Stimulated activated effector memory CD8-positive, alpha-beta T cell treated with anti-CD3 and anti-CD28 coated beads, Interleukin-12 subunit alpha, Interleukin-12 subunit beta, amount 100 ng/mL, for 72 hours (primary cell): ENCODE measurements around the gene GRK5.
"Not testable (repeated sequence)": the region's sequence is repeated elsewhere in the genome, so short reads cannot be mapped to it uniquely, and the experiment has no call there.

Experiments used
- ATAC-seq: fragments of 150-1000 bp; cut with Tn5 transposase; 2 replicates; pipeline ENCODE4 v1.10.0; 2021
- DNase-seq, 2 donors: peaks; one replicate each; pipeline ENCODE4 v3.0.0; 2021 to 2022; ENCODE audit warnings: low spot score in 2 of 2
- H3K27ac Mint-ChIP-seq: one replicate; pipeline ENCODE4 v1.8.0; 2022; ENCODE audit warnings: mild to moderate bottlenecking, mixed read lengths
- H3K36me3 Mint-ChIP-seq: one replicate; pipeline ENCODE4 v1.8.0; 2022; ENCODE audit warnings: mild to moderate bottlenecking, mixed read lengths
- H3K4me1 Mint-ChIP-seq: one replicate; pipeline ENCODE4 v1.8.0; 2022; ENCODE audit warnings: mixed read lengths
- H3K4me3 Mint-ChIP-seq: one replicate; pipeline ENCODE4 v1.8.0; 2022; ENCODE audit warnings: mild to moderate bottlenecking, mixed read lengths
- H3K9me3 Mint-ChIP-seq: one replicate; pipeline ENCODE4 v1.8.0; 2022; ENCODE audit warnings: mixed read lengths

Gene GRK5

DNA sequence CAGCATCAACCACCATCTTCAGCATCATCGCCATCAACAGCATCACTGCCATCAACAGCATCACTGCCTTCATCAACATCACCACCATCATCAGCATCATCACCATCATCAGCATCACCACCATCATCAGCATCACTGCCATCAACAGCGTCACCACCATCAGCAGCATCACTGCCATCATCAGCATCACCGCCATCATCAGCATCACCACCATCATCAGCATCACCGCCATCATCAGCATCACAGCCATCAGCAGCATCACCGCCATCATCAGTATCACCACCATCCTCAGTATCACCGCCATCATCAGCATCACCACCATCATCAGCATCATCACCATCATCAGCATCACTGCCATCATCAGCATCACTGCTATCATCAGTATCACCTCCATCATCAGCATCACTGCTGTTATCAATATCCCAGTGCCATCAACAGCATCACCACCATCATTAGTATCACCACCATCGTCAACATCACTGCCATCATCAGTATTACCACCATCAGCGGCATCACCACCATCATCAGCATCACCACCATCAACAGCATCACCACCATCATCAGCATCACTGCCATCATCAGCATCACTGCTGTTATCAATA lies 220.0 kb downstream of the GRK5 start:
- Mint-ChIP-seq H3K4me1 (no peaks in the 10 kb centered on the region), H3K9me3 (no peaks in the 10 kb centered on the region), H3K36me3 (peaks cover 9% of the 10 kb centered on the region), H3K4me3 (no peak overlapping the region), H3K27ac (no peak overlapping the region)
- DNase-seq (no peak), ATAC-seq (no peak)

DNA sequence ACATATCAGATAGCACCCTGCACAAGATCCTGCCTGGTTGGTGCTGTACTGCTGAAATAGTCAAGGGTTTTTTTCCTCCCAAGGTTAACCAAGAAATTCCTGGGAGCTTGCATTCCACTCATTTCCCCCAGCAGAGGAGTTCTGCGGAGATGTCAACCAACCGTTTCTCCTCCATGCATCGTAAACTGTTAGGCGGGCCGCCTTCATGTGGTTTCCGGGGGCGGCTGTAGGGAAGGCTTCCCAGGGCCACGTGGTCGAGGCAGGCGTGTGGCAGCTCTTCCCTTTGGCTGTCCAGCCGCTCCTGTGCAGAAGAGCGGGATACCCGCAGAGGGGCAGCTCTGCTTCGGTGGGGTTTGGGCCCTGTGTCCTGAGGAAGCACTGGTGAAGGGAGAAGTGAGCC lies 221.4 kb downstream of the GRK5 start:
- Mint-ChIP-seq H3K27ac (no peak overlapping the region), H3K4me3 (no peak overlapping the region), H3K4me1 (no peaks in the 10 kb centered on the region), H3K36me3 (peaks cover 5% of the 10 kb centered on the region), H3K9me3 (no peaks in the 10 kb centered on the region)
- DNase-seq = no peak
- ATAC-seq = no peak

DNA sequence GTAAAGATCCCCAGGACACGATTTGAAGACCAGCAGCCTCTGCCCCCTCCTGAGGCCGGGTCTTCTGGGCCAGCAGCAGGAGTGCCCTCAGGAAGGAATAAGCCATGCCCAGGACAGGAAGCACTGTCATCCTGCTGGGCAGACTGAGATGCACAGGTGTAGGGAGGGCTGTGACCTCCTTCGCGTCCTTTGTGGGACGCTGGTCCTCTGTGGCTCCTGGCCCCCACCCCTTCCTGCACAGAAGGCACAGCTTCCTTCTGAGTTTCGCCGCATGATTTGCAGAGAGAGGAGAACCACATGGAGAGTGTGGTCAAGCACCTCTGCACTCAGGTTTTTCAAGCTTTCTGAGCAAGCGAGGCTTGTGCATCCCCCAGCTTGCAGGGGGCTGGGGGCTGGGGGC lies 222.4 kb downstream of the GRK5 start:
- DNase-seq (no peak), ATAC-seq (no peak)
- Mint-ChIP-seq H3K4me1 (no peaks in the 10 kb centered on the region), H3K4me3 (no peak overlapping the region), H3K9me3 (no peaks in the 10 kb centered on the region), H3K36me3 (peaks cover 14% of the 10 kb centered on the region), H3K27ac (no peak overlapping the region)

DNA sequence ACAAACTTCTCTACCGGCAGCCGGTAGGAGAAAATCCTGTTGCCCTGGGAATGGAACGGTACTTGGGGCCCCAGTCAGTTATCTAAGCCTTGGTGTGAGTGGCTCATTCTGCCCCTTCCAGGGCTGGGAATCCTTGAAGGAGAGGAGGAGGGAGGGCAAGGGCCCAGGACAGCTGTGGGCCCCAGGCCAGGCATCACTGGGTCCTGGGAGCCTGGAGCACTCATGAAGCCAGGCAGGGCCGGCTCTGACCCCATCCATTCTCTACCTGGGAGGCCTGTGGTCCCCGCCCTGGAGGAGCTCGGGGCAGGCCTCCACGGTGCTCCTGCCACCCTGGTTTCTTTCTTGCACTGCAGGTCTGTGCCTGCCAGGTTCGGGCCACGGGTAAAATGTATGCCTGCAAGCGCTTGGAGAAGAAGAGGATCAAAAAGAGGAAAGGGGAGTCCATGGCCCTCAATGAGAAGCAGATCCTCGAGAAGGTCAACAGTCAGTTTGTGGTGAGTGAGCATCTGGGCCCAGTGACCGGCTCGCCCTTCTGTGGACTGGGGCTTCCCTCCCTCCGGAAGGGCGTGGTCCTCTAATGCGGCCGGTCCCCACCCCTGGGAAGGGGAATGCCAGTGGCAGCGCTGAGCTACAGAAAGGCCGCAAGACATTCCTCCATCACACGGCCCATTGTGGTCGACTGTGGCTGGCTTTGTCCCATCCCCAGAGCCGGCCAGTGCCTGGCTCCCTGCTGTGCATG lies 223.8 kb downstream of the GRK5 start:
- Mint-ChIP-seq H3K4me3 (no peak overlapping the region), H3K9me3 (no peaks in the 10 kb centered on the region), H3K36me3 (peaks cover 8% of the 10 kb centered on the region), H3K4me1 (no peaks in the 10 kb centered on the region), H3K27ac (no peak overlapping the region)
- no peak for DNase-seq
- no peak for ATAC-seq

DNA sequence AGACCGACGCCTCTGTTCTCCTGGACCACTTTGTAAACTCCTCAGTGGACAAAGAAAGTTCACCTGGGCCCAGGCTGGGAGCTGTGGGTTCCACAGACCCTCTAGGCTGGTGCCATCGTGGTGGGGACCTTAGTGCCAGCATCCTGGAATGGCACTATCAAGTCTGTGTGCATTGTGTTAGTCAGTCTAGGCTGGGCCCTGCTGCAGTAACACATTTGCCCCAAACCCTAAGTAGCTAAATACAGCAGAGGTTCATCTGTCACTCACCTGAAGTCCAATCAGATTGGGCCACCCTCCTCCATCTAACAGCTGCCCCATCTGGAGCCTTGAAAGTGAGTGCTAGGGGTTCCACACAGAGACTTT lies 224.4 kb downstream of the GRK5 start:
- Mint-ChIP-seq H3K27ac (no peak overlapping the region), H3K4me1 (no peaks in the 10 kb centered on the region), H3K4me3 (no peak overlapping the region), H3K9me3 (no peaks in the 10 kb centered on the region), H3K36me3 (peaks cover 8% of the 10 kb centered on the region)
- DNase-seq (no peak), ATAC-seq (no peak)

DNA sequence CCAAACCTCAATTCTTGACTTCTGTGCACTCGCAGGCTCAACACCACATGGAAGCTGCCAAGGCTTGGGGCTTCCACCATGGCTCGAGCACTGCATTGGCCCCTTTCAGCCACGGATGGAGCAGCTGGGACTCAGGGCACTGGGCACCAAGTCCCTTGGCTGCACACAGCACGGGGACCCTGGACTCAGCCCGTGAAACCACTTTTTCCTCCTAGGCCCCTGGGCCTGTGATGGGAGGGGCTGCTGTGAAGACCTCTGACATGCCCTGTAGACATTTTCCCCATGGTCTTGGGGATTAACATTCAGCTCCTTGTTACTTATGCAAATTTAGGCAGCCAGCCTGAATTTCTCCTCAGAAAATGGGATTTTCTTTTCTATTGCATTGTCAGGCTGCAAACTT lies 227.6 kb downstream of the GRK5 start:
- H3K4me3 Mint-ChIP-seq, H3K4me1 Mint-ChIP-seq, ATAC-seq, H3K36me3 Mint-ChIP-seq, H3K9me3 Mint-ChIP-seq, H3K27ac Mint-ChIP-seq, DNase-seq: not testable (repeated sequence)

DNA sequence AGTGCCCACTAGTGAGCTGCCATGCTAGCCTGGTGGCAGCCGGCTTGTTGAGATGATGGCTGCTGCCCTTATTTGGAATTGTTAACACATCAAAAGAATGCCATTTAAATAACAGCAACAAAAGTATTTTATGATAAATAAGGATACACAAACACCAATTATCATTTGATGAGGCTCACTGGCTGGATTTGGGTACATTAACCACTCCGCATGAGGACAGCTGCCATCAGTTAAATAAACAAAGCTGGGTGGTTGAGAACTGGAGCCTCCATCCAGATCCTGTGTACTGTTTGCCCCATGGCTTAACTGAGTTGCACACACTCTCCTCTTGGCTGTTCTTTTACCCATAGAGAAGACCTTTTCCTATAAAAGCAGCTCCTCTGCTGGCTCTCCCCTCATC lies 231.3 kb downstream of the GRK5 start:
- no peak for DNase-seq
- ATAC-seq = no peak
- peaks cover 13% of the 10 kb centered on the region for H3K36me3 Mint-ChIP-seq
- no peaks in the 10 kb centered on the region for H3K9me3 Mint-ChIP-seq
- no peak overlapping the region for H3K27ac Mint-ChIP-seq
- H3K4me3 Mint-ChIP-seq = no peak overlapping the region
- H3K4me1 Mint-ChIP-seq = no peaks in the 10 kb centered on the region

DNA sequence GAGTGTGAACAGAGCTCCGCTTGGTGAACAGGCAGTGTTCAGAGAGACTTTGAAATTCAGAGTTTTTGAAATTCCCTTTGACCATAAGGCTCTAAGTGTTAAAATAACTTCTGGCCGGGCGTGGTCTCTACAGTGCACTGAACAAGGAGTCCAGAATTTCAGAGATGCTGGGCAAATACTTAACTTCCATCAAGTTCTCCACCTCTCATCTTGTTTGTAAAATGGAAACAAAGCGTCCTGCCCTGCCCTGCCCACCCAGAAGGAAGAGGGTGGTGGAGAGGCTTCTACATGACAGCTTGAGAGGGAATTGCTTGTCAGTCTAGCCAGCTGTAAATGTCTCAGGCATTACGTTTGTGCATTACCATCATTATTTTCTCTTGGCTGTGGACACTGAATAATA lies 232.6 kb downstream of the GRK5 start:
- no peak for DNase-seq
- Mint-ChIP-seq H3K9me3 (no peaks in the 10 kb centered on the region), H3K27ac (no peak overlapping the region), H3K4me3 (no peak overlapping the region), H3K36me3 (peaks cover 4% of the 10 kb centered on the region), H3K4me1 (peaks cover 2% of the 10 kb centered on the region)
- ATAC-seq = no peak

DNA sequence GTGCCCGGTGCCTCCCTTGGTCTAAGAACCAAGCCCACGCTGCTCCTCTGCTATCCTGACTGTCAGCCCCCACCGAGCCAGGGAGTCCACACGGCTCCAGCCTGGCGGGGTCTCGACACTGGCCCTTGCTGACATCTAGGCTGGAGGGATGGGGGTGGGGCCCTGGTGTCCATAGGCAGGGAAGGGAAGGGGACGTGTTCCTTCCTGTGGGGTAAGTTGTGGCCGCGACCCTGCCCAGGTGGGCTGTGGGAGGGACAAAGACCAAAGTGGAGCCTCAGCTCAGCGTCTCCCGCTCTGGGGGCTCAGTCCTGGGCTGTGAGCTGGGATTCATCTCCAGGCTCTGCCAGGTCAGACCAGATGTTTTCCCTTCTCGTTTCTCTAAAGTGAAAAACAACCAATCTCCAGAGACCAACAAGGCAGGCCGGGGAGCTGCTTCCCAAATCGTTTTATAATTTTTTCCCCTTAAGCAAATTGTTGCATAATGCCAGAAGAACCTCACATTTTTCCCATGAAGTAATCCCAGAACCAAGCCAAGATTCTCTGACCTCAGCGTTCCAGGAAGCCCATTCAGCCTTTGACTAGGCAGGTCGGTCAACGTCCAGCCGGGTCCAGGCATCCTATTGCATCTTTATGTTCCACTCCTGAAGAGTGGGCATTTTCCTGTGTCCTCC lies 233.9 kb downstream of the GRK5 start:
- peaks cover 14% of the 10 kb centered on the region for H3K4me1 Mint-ChIP-seq
- H3K9me3 Mint-ChIP-seq = no peaks in the 10 kb centered on the region
- ATAC-seq = no peak
- H3K36me3 Mint-ChIP-seq = peaks cover 4% of the 10 kb centered on the region
- peak overlapping the region; percentile 34 for H3K27ac Mint-ChIP-seq
- no peak overlapping the region for H3K4me3 Mint-ChIP-seq
- DNase-seq = no peak

DNA sequence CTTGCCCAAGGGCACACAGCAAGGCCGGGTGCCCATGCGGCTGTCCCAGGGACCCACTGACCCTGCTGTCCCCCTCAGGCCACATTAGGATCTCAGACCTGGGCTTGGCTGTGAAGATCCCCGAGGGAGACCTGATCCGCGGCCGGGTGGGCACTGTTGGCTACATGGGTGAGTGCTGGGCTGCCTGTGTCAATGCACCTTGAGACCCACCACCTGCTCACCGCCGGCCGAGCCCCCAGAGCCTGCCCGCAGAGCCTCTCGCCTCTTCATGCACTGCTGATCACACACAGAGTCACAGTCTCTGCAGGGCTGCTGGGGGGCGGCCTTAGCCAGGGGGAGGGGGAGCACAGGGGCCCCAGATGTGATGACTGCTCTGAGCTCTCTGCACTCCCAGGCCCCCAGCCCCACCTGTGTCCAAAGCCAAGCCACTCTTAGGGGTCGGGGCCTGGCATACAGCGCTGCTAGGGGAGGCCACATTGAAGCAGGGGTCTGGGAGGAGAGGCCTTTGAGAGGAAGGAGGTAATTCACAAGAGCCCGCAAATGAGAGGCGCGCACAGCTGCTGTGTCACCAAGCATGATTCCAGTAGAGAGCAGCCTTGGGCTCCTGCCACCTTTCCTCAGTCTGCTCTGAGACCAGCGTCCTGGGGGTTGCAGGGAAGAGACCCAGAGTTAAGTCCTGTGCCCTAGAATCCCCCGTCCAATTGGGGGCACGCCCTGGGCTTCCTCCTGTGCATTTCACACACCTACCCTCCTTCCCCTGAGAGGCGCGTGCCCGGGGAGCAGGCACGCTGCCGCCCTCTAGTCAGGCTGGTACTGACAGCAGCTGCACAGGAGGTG lies 234.8 kb downstream of the GRK5 start:
- no peaks in the 10 kb centered on the region for H3K9me3 Mint-ChIP-seq
- peaks cover 14% of the 10 kb centered on the region for H3K4me1 Mint-ChIP-seq
- no peak for ATAC-seq
- DNase-seq = no peak
- H3K4me3 Mint-ChIP-seq = no peak overlapping the region
- peak overlapping the region; percentile 34 for H3K27ac Mint-ChIP-seq
- H3K36me3 Mint-ChIP-seq = peaks cover 4% of the 10 kb centered on the region

DNA sequence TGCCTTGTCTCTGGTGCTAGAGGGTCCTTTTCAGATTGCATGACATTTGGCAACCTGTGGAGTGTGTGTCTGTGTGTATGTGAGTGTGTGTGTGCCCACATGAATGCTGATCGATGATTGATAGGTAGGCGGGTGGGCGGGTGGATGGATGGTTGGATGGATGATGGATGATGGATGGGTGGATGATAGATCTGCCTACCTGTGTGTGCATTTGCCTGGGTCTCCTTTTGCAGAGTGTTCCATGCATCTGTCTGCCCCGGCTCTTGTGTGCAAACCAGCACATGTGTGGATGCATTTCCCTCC lies 235.3 kb downstream of the GRK5 start:
- DNase-seq (no peak), ATAC-seq (no peak)
- Mint-ChIP-seq H3K27ac (no peak overlapping the region), H3K4me1 (peaks cover 14% of the 10 kb centered on the region), H3K4me3 (no peak overlapping the region), H3K36me3 (peaks cover 4% of the 10 kb centered on the region), H3K9me3 (no peaks in the 10 kb centered on the region)

DNA sequence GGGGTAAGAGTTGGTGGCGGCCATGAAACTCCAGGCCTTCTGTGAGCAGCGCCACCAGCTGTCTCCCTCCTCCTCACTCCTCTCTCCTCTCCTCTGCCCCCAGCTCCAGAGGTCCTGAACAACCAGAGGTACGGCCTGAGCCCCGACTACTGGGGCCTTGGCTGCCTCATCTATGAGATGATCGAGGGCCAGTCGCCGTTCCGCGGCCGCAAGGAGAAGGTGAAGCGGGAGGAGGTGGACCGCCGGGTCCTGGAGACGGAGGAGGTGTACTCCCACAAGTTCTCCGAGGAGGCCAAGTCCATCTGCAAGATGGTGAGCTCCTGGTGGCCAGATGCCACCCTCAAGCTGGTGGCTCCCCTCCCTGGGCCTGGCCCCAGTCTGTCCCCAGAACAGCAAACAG lies 236.1 kb downstream of the GRK5 start:
- no peak overlapping the region for H3K4me3 Mint-ChIP-seq

DNA sequence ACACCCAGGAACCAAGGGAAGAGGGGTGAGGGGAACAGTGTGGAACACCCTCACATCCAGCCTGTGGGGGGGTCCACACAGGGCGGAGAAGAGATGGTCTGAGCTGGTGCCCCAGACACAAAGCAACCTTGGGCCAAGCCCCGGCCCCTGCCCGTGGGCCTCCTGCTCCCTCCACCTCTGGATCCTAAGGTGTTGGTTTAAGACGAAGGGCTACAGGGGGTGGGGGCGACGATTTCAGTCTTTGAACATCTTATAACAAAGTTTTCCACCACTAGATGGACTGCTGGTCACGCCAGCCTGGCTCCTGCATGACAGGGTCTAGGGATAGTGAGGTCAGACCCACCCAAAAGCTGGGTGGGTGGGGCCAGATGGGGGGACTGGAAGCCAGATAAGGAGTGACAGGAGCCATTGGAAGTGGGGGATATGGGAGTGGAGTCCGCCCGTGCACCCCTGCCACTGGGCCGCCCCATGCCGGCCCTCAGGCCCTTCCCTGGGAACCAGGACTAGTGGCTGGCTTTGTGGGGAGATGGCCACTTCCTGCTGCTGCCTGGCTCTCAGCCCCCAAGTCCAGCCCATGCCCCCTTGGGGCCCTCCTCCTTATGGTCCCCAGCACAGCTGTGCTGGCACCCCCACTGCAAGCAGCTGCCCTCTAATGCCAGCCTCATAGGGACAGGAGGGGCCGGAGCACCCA lies 236.7 kb downstream of the GRK5 start:
- DNase-seq (no peak), ATAC-seq (no peak)
- Mint-ChIP-seq H3K4me1 (peaks cover 14% of the 10 kb centered on the region), H3K9me3 (no peaks in the 10 kb centered on the region), H3K27ac (peak overlapping the region; percentile 58), H3K36me3 (peaks cover 4% of the 10 kb centered on the region), H3K4me3 (no peak overlapping the region)

More for the DNA sequence above, 236.1 kb downstream of the GRK5 start:
- H3K36me3 Mint-ChIP-seq = peaks cover 4% of the 10 kb centered on the region
- no peaks in the 10 kb centered on the region for H3K9me3 Mint-ChIP-seq
- peaks cover 14% of the 10 kb centered on the region for H3K4me1 Mint-ChIP-seq
- no peak for ATAC-seq
- peak overlapping the region; percentile 44 for H3K27ac Mint-ChIP-seq
- DNase-seq = no peak

DNA sequence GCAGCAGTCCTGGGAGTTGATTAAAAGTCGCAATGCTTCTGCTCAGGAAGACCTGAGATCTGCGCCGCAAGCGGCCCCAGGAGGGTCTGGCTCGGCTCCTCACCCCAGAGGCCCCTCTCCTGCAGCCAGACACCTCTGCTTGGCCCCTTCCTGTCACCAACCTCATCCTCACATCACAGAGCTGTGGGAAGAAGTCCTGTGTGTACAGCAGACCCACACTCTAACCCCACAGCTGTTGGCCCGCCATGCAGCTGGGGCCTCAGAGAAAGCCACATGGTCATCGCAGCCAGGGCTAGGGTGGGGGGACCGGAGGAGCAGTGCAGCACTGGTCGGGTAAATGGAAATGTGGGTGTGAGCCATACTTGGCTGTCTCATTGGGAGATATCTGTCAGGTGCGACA lies 237.5 kb downstream of the GRK5 start:
- Mint-ChIP-seq H3K4me1 (peaks cover 14% of the 10 kb centered on the region), H3K36me3 (peaks cover 4% of the 10 kb centered on the region), H3K9me3 (no peaks in the 10 kb centered on the region), H3K27ac (peak overlapping the region; percentile 58), H3K4me3 (no peak overlapping the region)
- DNase-seq (no peak), ATAC-seq (no peak)

DNA sequence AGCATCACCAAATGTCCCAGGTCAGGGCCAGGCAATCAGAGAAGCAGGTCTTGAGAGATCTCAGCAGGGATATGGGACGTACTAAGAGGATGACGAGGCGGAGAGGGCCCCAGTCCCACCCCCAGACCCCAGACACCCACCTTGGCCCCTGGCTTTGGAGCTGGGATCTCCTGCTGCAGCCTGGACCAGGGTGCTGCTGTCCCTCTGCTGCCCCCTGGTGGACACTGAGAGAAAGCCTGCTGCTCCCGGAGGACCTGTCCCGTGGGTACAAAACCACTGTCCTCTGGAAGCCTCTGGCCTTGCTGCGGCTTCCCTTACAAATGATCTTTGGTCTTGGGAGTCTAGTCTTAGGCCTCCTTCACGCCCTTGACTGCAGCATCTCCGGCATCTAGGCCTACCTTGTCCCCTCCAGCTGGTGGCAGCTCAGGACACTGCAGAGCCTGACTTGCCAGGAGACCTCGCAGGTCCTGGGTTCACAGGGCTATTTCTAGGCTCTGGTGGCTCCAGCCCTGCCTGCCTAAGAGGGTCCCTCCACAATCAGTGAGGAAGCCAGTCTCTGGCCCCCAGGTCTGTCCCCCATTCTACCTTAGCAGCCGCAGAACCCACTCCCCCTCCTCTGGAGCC lies 238.1 kb downstream of the GRK5 start:
- ATAC-seq = peak; percentile 74
- no peak overlapping the region for H3K4me3 Mint-ChIP-seq

More for the DNA sequence above, 238.1 kb downstream of the GRK5 start:
- peak overlapping the region; percentile 79 for H3K27ac Mint-ChIP-seq
- peak; percentile 87 to 92 for DNase-seq
- H3K4me1 Mint-ChIP-seq = peaks cover 18% of the 10 kb centered on the region
- H3K36me3 Mint-ChIP-seq = peaks cover 4% of the 10 kb centered on the region
- no peaks in the 10 kb centered on the region for H3K9me3 Mint-ChIP-seq
